GM13976 (cell line): ENCODE measurements around the gene SWT1.

Source experiments
- DNase-seq: peaks from one replicate; pipeline ENCODE4 v3.0.0; 2012; ENCODE audit warnings: low spot score
- CTCF ChIP-seq: IDR thresholded peaks from 2 replicates; pipeline ENCODE4 v1.5.1; 2012; ENCODE audit warnings: borderline replicate concordance, mild to moderate bottlenecking; ENCODE audit not compliant: insufficient read depth; ENCODE audit errors: extremely low read depth, missing control alignments, control extremely low read depth
- in situ Hi-C: fragments of 300-500 bp; cut with MboI; formaldehyde crosslinking; loops from one replicate; pipeline ENCODE4 v1.12.0; 2022; ENCODE audit warnings: low sequenced_read_pairs, mixed read lengths, inconsistent platforms; ENCODE audit not compliant: unreplicated experiment

The SWT1 gene

DNA sequence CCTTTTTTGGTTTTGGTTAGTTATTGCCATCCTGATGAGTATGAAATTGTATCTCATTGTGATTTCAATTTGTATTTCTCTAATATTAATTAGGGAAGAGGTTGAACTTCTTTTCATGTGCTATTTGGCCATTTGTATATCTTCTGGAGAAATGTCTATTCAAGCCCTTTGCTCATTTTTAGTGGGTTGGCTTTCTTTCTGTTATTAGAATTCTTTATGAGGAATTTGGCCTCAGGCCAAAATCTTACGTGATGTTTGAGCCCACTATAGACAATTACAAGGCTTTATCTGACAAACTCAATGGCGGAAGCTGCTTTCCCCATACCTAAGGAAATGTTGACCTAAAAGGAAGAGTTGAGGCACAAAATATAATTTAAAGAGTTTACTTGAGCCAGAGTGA lies 127.1 kb downstream of the SWT1 start:
- in situ Hi-C loops: no loop called here
- no peak for TF ChIP-seq CTCF
- no peak for DNase-seq

DNA sequence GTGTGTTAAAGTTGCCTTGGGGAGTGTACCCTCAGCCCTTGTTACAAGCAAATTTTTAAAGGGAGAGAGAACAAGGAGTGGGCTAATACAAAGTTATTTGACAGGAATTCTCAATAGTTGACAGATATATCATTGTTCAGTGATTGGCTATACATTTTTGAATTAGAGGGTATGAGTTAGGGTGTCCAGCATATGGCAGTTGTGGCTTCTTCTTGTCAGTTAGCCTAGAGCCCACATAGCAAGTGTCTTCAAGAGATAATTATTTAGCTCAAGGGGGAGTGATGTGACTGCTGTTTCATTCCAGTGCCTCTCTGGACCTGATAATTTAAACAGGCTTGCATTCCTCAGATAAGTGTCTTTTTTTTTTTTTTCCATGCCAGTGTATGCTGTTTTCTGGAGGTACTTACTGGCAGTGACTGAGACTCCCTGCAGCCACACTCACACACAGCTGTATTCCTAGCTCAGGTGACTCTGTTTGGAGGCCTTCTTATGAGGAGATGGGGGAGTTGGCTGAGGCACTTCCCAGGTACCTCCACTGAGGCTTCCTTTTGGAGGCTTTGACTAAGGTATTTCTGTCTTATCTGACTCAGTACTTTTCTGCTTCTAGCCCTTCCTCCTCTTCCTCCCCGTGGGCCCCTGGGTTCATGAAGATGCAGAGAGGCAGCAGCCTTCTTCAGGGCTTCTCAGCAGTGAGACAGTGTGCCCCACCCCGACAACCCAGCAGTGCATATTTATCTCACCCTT lies 127.7 kb downstream of the SWT1 start:
- no peak for DNase-seq
- in situ Hi-C loops: no loop called here

DNA sequence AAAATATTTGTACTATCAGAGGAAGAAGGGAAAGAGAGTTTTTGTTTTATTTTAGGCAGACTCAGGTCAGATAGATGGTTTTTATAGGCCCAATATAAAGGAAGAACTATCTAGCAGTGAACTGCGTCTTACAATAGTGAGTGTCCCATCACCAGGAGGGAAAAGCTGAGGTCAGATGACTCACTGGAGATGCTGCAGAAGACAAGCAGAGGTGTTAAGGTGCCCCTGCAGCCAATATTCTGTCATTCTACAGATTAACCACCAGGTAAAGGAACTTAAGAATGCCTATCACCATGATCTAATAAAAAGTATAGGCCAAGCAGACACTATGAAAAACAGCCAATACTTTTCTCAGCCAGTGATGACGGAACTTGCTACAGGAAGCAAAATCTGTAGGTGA lies 130.5 kb downstream of the SWT1 start:
- no peak for TF ChIP-seq CTCF
- in situ Hi-C loops: no loop called here
- DNase-seq: no peak

More for the DNA sequence above, 127.7 kb downstream of the SWT1 start:
- no peak for TF ChIP-seq CTCF

DNA sequence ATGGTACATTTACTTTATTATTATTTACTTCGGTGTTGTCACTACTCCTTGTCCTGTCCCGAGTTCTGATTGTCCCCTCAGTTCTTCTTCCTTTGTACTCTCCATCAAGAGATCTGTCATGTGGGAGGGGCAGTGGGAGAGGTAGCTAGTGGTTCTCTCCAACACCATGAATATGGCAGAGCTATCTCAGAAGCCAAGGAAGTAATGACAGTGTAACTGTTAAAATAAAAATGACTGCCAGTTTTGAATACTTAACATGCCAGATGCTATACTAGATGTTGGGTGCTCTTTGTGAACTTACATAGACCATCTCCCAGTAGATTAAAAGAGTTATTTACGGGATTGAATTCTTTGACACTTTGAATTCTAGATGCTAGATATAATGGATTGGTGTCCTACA lies 131.5 kb downstream of the SWT1 start:
- in situ Hi-C loops: no loop called here
- TF ChIP-seq CTCF: no peak
- no peak for DNase-seq

DNA sequence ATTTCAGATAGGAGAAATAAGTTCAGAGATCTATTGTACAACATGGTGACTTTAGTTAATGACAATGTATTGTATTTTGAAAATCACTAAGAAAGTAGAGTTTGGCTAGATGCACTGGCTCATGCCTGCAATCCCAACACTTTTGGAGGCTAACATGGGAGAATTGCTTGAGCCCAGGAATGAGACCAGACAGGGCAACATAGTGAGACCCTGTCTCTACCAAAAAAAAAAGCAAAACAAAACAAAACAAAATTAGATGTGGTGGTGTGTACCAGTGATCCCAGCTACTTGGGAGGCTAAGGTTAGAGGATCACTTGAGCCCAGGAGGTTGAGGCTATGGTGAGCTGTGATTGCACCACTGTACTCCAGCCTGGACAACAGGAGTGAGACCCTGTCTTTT lies 132.9 kb downstream of the SWT1 start:
- no peak for DNase-seq
- in situ Hi-C loops: no loop called here
- TF ChIP-seq CTCF: no peak

- no peak for TF ChIP-seq CTCF
- in situ Hi-C loops: no loop called here
- no peak for DNase-seq
Observed at GRCh38 chr1:185291159-185291558, 134.2 kb downstream of the SWT1 start.
